Body of pancreas (tissue), 4 donors: Measurements from ENCODE around the gene GGA1.

Experiments
- POLR2A ChIP-seq, 3 donors: fragments of 450-650 bp; IDR thresholded peaks; one replicate each; pipeline ENCODE4 v1.6.1; 2016; ENCODE audit warnings: antibody characterized with exemption in 3 of 3, mild to moderate bottlenecking in 2 of 3
- TF ChIP-seq, protein P1 (sequence below), 7 experiments: fragments of 450-650 bp in 4 of 7; fragments of 200-600 bp in 3 of 7; sonication (generic) in 3 of 7; IDR thresholded peaks; one replicate each; pipeline ENCODE4 v1.5.1; 2016 to 2019; ENCODE audit warnings: antibody characterized with exemption in 7 of 7

DNA sequence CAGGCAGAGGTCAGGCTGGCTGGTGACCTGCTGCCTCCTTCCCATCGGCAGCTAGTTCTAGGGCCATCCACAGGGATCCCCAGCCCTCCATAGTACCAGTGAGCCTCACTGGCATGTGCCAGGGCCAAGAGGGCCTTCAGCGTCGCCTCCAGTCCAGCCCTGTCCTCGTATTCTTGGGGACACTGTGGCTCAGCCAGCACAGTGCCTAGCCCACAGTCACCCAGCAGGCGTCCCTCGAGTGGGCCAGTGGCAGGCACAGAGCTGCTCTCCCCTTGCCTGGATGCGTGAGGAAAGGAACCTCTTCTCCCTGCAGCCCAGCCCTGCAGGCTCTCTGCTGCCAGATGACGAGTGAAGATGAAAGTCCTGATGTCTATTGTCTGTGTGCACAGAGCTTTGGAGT is 20.2 kb downstream of the GGA1 start:
- TF ChIP-seq POLR2A (IDR thresholded peaks at IDR 0.05), result no peak
- TF ChIP-seq, protein P1, sequence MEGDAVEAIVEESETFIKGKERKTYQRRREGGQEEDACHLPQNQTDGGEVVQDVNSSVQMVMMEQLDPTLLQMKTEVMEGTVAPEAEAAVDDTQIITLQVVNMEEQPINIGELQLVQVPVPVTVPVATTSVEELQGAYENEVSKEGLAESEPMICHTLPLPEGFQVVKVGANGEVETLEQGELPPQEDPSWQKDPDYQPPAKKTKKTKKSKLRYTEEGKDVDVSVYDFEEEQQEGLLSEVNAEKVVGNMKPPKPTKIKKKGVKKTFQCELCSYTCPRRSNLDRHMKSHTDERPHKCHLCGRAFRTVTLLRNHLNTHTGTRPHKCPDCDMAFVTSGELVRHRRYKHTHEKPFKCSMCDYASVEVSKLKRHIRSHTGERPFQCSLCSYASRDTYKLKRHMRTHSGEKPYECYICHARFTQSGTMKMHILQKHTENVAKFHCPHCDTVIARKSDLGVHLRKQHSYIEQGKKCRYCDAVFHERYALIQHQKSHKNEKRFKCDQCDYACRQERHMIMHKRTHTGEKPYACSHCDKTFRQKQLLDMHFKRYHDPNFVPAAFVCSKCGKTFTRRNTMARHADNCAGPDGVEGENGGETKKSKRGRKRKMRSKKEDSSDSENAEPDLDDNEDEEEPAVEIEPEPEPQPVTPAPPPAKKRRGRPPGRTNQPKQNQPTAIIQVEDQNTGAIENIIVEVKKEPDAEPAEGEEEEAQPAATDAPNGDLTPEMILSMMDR (IDR thresholded peaks at IDR 0.05), result no peak
